ENCODE measurements around the gene ZNF708. TPM values are rescaled to one million over a fixed set of nuclear protein-coding genes. Genes with fewer than 3 reads are reported as not detected.
A peak's percentile ranks its signal among the peaks of the same experiment; 100 is the strongest.
"Not testable (repeated sequence)": the region's sequence is repeated elsewhere in the genome, so short reads cannot be mapped to it uniquely, and the experiment has no call there.

The ZNF708 gene
- polyA plus RNA-seq, 1 donor from 2014 or later: 10.9 TPM

GRCh38 chr19:21308773-21309172, 20.4 kb downstream of the ZNF708 start:
- Mint-ChIP-seq H3K4me3 (peak overlapping the region in 1 of 4 donors; percentile 57), H3K27ac (no peak overlapping the region)

GRCh38 chr19:21306881-21307479, 22.2 kb downstream of the ZNF708 start:
- not testable (repeated sequence) for H3K4me3 Mint-ChIP-seq, H3K27me3 Mint-ChIP-seq, H3K9me3 Mint-ChIP-seq, H3K27ac Mint-ChIP-seq, H3K4me1 Mint-ChIP-seq
- H3K36me3 Mint-ChIP-seq: peaks cover 34% of the 10 kb centered on the region

More at GRCh38 chr19:21308773-21309172, 20.4 kb downstream of the ZNF708 start:
- H3K36me3 Mint-ChIP-seq: peaks cover 28% of the 10 kb centered on the region
- no peaks in the 10 kb centered on the region for H3K27me3 Mint-ChIP-seq
- H3K4me1 Mint-ChIP-seq: peaks cover 4 to 7% (median 6%) of the 10 kb centered on the region in 3 donors
- H3K9me3 Mint-ChIP-seq: peaks cover 0 to 6% (median 5%) of the 10 kb centered on the region in 3 donors

- Mint-ChIP-seq H3K9me3 (peaks cover 10 to 33% (median 27%) of the 10 kb centered on the region in 3 donors), H3K36me3 (peaks cover 24% of the 10 kb centered on the region), H3K4me3 (peak overlapping the region in 1 of 4 donors; percentile 23), H3K27ac (peak overlapping the region in 1 of 3 donors; percentile 47)
- not testable (repeated sequence) for H3K4me1 Mint-ChIP-seq, H3K27me3 Mint-ChIP-seq
These were observed 35.4 kb downstream of the ZNF708 start for GRCh38 chr19:21293768-21294167.

GRCh38 chr19:21269813-21270212, 59.4 kb downstream of the ZNF708 start:
- H3K4me3 Mint-ChIP-seq: no peak overlapping the region
- no peak overlapping the region for H3K27ac Mint-ChIP-seq
- no peaks in the 10 kb centered on the region for H3K27me3 Mint-ChIP-seq
- H3K9me3 Mint-ChIP-seq: peaks cover 0 to 34% (median 23%) of the 10 kb centered on the region in 3 donors
- peaks cover 3% of the 10 kb centered on the region for H3K36me3 Mint-ChIP-seq
- H3K4me1 Mint-ChIP-seq: no peaks in the 10 kb centered on the region

GRCh38 chr19:21264891-21265290, 64.3 kb downstream of the ZNF708 start:
- no peak overlapping the region for H3K4me3 Mint-ChIP-seq
- no peaks in the 10 kb centered on the region for H3K36me3 Mint-ChIP-seq
- H3K9me3 Mint-ChIP-seq: peaks cover 4 to 19% (median 12%) of the 10 kb centered on the region in 3 donors
- no peaks in the 10 kb centered on the region for H3K27me3 Mint-ChIP-seq
- H3K4me1 Mint-ChIP-seq: no peaks in the 10 kb centered on the region
- no peak overlapping the region for H3K27ac Mint-ChIP-seq

- Mint-ChIP-seq H3K36me3 (no peaks in the 10 kb centered on the region), H3K4me1 (no peaks in the 10 kb centered on the region), H3K4me3 (no peak overlapping the region), H3K27ac (no peak overlapping the region), H3K9me3 (peaks cover 4 to 19% (median 12%) of the 10 kb centered on the region in 3 donors), H3K27me3 (no peaks in the 10 kb centered on the region)
These were observed 64.8 kb downstream of the ZNF708 start for GRCh38 chr19:21264416-21264815.

GRCh38 chr19:21260848-21261381, 68.3 kb downstream of the ZNF708 start:
- H3K4me1 Mint-ChIP-seq, H3K27me3 Mint-ChIP-seq, H3K36me3 Mint-ChIP-seq, H3K27ac Mint-ChIP-seq: not testable (repeated sequence)
- peak overlapping the region in 1 of 4 donors; percentile 39 for H3K4me3 Mint-ChIP-seq
- peaks cover 5 to 12% (median 12%) of the 10 kb centered on the region in 3 donors for H3K9me3 Mint-ChIP-seq

- Mint-ChIP-seq H3K36me3 (no peaks in the 10 kb centered on the region), H3K4me1 (no peaks in the 10 kb centered on the region), H3K27me3 (no peaks in the 10 kb centered on the region), H3K27ac (no peak overlapping the region), H3K4me3 (no peak overlapping the region), H3K9me3 (peaks cover 5 to 14% (median 12%) of the 10 kb centered on the region in 3 donors)
These were observed 68.9 kb downstream of the ZNF708 start for GRCh38 chr19:21260164-21260847.

- peaks cover 5 to 14% (median 12%) of the 10 kb centered on the region in 3 donors for H3K9me3 Mint-ChIP-seq
- not testable (repeated sequence) for H3K27ac Mint-ChIP-seq, H3K36me3 Mint-ChIP-seq, H3K4me3 Mint-ChIP-seq, H3K4me1 Mint-ChIP-seq, H3K27me3 Mint-ChIP-seq
These were observed 69.6 kb downstream of the ZNF708 start for GRCh38 chr19:21259421-21260124.

- no peaks in the 10 kb centered on the region for H3K27me3 Mint-ChIP-seq
- H3K36me3 Mint-ChIP-seq: no peaks in the 10 kb centered on the region
- H3K9me3 Mint-ChIP-seq: peaks cover 2 to 10% (median 8%) of the 10 kb centered on the region in 3 donors
- peak overlapping the region in 1 of 3 donors; percentile 50 for H3K27ac Mint-ChIP-seq
- H3K4me3 Mint-ChIP-seq: no peak overlapping the region
- H3K4me1 Mint-ChIP-seq: no peaks in the 10 kb centered on the region
These were observed 72.5 kb downstream of the ZNF708 start for GRCh38 chr19:21256722-21257121.

Other genes starting within 250 kb of the ZNF708 start
- gene ZNF714, start 247.2 kb downstream of the ZNF708 start, polyA plus RNA-seq: 10.2 TPM
- gene ZNF431, start 187.4 kb downstream of the ZNF708 start, polyA plus RNA-seq: 19.8 TPM
- 4.9 TPM for gene ZNF738, start 29.6 kb upstream of the ZNF708 start, polyA plus RNA-seq
- gene ZNF493, start 67.7 kb upstream of the ZNF708 start, polyA plus RNA-seq: 14.2 TPM
- gene ZNF429, start 176.2 kb upstream of the ZNF708 start, polyA plus RNA-seq: 31.5 TPM

Data from IgD-negative memory B cell (primary cell).